GM12878 (cell line): ENCODE results near the gene EED. TPM values are rescaled to one million over a fixed set of nuclear protein-coding genes. Genes with fewer than 3 reads are reported as not detected.

Source experiments
- ATAC-seq: fragments of 200-7000 bp; cut with Tn5 transposase; 3 replicates; pipeline ENCODE4 v1.9.1; 2020; ENCODE audit warnings: mild to moderate bottlenecking, moderate library complexity
- BruUV-seq: library from RNA; stranded (reverse); fragments of 400-500 nt; replicated peaks from 2 replicates; lab custom pipeline; 2021; lab: Mats Ljungman, UMichigan
- CTCF ChIA-PET: fragments of 300-600 bp; sonication (Branson Sonifier 250); formaldehyde crosslinking; extraction: SDS; loops from one replicate; lab custom pipeline; 2021; ENCODE audit warnings: inconsistent platforms; lab: Yijun Ruan, JAX
- POLR2A ChIA-PET: fragments of 350-600 bp; formaldehyde crosslinking; extraction: SDS; loops from one replicate; lab custom pipeline; 2021; ENCODE audit warnings: inconsistent platforms; lab: Charles Lee
- RAD21 ChIA-PET: fragments of 300-600 bp; sonication (Branson Sonifier 250); formaldehyde crosslinking; loops from one replicate; lab custom pipeline; 2023; ENCODE audit warnings: antibody characterized with exemption; ENCODE audit not compliant: unreplicated experiment; lab: Charles Lee
- SMC1A ChIA-PET: fragments of 300-600 bp; sonication (Branson Sonifier 250); formaldehyde crosslinking; loops from one replicate; lab custom pipeline; 2023; ENCODE audit not compliant: unreplicated experiment, uncharacterized antibody; lab: Charles Lee
- DNase-seq: peaks from one replicate; pipeline ENCODE4 v3.0.0-alpha.2; 2011; ENCODE audit warnings: low read depth, low spot score
- FAIRE-seq: peaks from 3 replicates; lab custom pipeline; 2011; peaks lifted over from hg19 to GRCh38; lab: Jason Lieb, UNC
- H2AFZ ChIP-seq: 2 replicates; pipeline ENCODE4 v1.6.0; 2011; ENCODE audit warnings: low read depth, low read length, control low read depth; ENCODE audit not compliant: control insufficient read depth
- H3K27ac ChIP-seq: 2 replicates; pipeline ENCODE4 v1.5.1; 2011; ENCODE audit warnings: control low read depth; ENCODE audit not compliant: control insufficient read depth, insufficient read depth
- H3K27me3 ChIP-seq, 2 experiments: replicated peaks in 1 of 2; 2 replicates each; pipeline versions ENCODE4 v1.6.0 to v1.6.1; 2011; ENCODE audit warnings: low read length in 1 of 2; ENCODE audit not compliant: control insufficient read depth in 2 of 2, insufficient read depth in 2 of 2
- H3K36me3 ChIP-seq, 2 experiments: 2 replicates each; pipeline ENCODE4 v1.5.1; 2011; ENCODE audit warnings: low read length in 1 of 2; ENCODE audit not compliant: control insufficient read depth in 2 of 2, insufficient read depth in 2 of 2
- H3K4me1 ChIP-seq: 2 replicates; pipeline ENCODE4 v1.6.1; 2011; ENCODE audit warnings: mild to moderate bottlenecking, low read length, moderate library complexity, mixed read lengths; ENCODE audit not compliant: control insufficient read depth, insufficient read depth
- H3K4me2 ChIP-seq: 2 replicates; pipeline ENCODE4 v1.6.0; 2011; ENCODE audit warnings: control low read depth; ENCODE audit not compliant: control insufficient read depth, insufficient read depth
- H3K4me3 ChIP-seq: fragments of 200-600 bp; sonication (generic); 2 replicates; pipeline ENCODE4 v1.5.1; 2016
- H3K79me2 ChIP-seq: 2 replicates; pipeline ENCODE4 v1.6.0; 2011; ENCODE audit warnings: low read length; ENCODE audit not compliant: control insufficient read depth, insufficient read depth
- H3K9ac ChIP-seq: 2 replicates; pipeline ENCODE4 v1.8.0; 2011; ENCODE audit warnings: low read length, control low read depth, mixed read lengths; ENCODE audit not compliant: control insufficient read depth, insufficient read depth
- H3K9me3 ChIP-seq: replicated peaks from 3 replicates; pipeline ENCODE4 v1.5.1; 2011; ENCODE audit warnings: mild to moderate bottlenecking, low read length; ENCODE audit not compliant: control insufficient read depth, insufficient read depth
- H4K20me1 ChIP-seq: 2 replicates; pipeline ENCODE4 v1.6.0; 2011; ENCODE audit not compliant: control insufficient read depth, insufficient read depth
- BMI1 ChIP-seq: fragments of 450-650 bp; IDR thresholded peaks from 2 replicates; pipeline ENCODE4 v1.6.1; 2016; ENCODE audit warnings: mild to moderate bottlenecking, moderate library complexity, borderline replicate concordance
- CTCF ChIP-seq, 3 experiments: IDR thresholded peaks in 2 of 3; conservative IDR thresholded peaks in 1 of 3; 2 replicates each; pipeline ENCODE4 v1.5.1; 2011; ENCODE audit warnings: low read depth in 3 of 3, low read length in 3 of 3, mild to moderate bottlenecking in 3 of 3, control low read depth in 2 of 3, moderate library complexity in 2 of 3, inconsistent platforms in 1 of 3, mixed read lengths in 1 of 3; ENCODE audit not compliant: control insufficient read depth in 2 of 3, insufficient read depth in 1 of 3; ENCODE audit errors: extremely low read depth in 1 of 3
- DPF2 ChIP-seq: fragments of 450-650 bp; IDR thresholded peaks from 2 replicates; pipeline ENCODE4 v1.6.1; 2017; ENCODE audit warnings: mild to moderate bottlenecking
- IRF5 ChIP-seq: fragments of 450-650 bp; IDR thresholded peaks from 2 replicates; pipeline ENCODE4 v1.6.1; 2017; ENCODE audit warnings: borderline replicate concordance
- JUNB ChIP-seq: IDR thresholded peaks from 2 replicates; pipeline ENCODE4 v1.6.1; 2016; ENCODE audit warnings: antibody characterized with exemption, mild to moderate bottlenecking
- NFIC ChIP-seq: IDR thresholded peaks from 2 replicates; pipeline ENCODE4 v1.6.1; 2012; ENCODE audit warnings: low read depth, mild to moderate bottlenecking, inconsistent platforms, low read length, moderate library complexity
- NFYB ChIP-seq: IDR thresholded peaks from 2 replicates; pipeline ENCODE4 v1.6.1; 2011; ENCODE audit warnings: low read depth, mild to moderate bottlenecking, low read length, improper control_type of control experiment, moderate library complexity; ENCODE audit not compliant: insufficient read depth
- NR2C2 ChIP-seq: IDR thresholded peaks from 2 replicates; pipeline ENCODE4 v1.6.1; 2011; ENCODE audit warnings: borderline replicate concordance, low read depth; ENCODE audit not compliant: control insufficient read depth, insufficient read length
- SPI1 ChIP-seq: IDR thresholded peaks from 2 replicates; pipeline ENCODE4 v1.6.1; 2011; ENCODE audit warnings: low read depth, mild to moderate bottlenecking, low read length, moderate library complexity, borderline replicate concordance; ENCODE audit not compliant: insufficient read depth
- ZNF384 ChIP-seq: IDR thresholded peaks from 2 replicates; pipeline ENCODE4 v1.6.1; 2012; ENCODE audit warnings: low read depth, mild to moderate bottlenecking, low read length, improper control_type of control experiment, borderline replicate concordance
- in situ Hi-C: fragments of 300-500 bp; cut with MboI; formaldehyde crosslinking; loops from 9 replicates; pipeline ENCODE4 v1.14.3; 2018; ENCODE audit warnings: mixed read lengths
- intact Hi-C: fragments of 100-400 bp; cut with micrococcal nuclease; formaldehyde crosslinking; loops from one replicate; pipeline ENCODE4 v1.14.2; 2022; ENCODE audit not compliant: unreplicated experiment
- polyA plus RNA-seq, 11 experiments: library from polyadenylated mRNA; depleted of rRNA in 4 of 11; unstranded in 6 of 11; stranded (reverse) in 5 of 11; fragments of >200 nt; fragmentation: Nextera tagmentation in 4 of 11; fragmentation: Illumina TruSeq in 1 of 11; extraction: Ambion mirVana in 4 of 11; extraction: Trizol in 1 of 11; gene quantifications; 1 replicate in 1 of 11; 2 replicates in 10 of 11; pipeline versions ENCODE4 v1.2.1 to v1.2.3, GENCODE V29; 2011 to 2016; ENCODE audit warnings: inconsistent platforms in 2 of 11, missing spikeins in 2 of 11, low read depth in 1 of 11
- total RNA-seq, 4 experiments: library from RNA; depleted of rRNA in 3 of 4; stranded (reverse); fragments of >200 nt in 3 of 4; fragmentation: Illumina TruSeq in 1 of 4; extraction: Trizol in 1 of 4; gene quantifications; 2 replicates each; pipeline versions ENCODE4 v1.2.1 to v1.2.3, GENCODE V29; 2013 to 2021

EED gene
- total and polyA plus RNA-seq, 10 of the 15 experiments (the other 5 are each of a cell fraction or from before 2014, with no cell fraction given) = 41.5 to 140 (median 72.2) TPM

GRCh38 chr11:86202013-86202336 is 42.6 kb upstream of the EED start:
- Histone ChIP-seq H3K36me3 (no peaks in the 10 kb centered on the region), H3K4me1 (peaks cover 15% of the 10 kb centered on the region), H3K9me3 (no peaks in the 10 kb centered on the region), H3K4me3 (peak overlapping the region; percentile 66), H4K20me1 (no peaks in the 10 kb centered on the region), H3K79me2 (no peaks in the 10 kb centered on the region), H2AFZ (peak overlapping the region; percentile 87), H3K27me3 (no peaks in the 10 kb centered on the region), H3K27ac (peak overlapping the region; percentile 82), H3K9ac (peak overlapping the region; percentile 68), H3K4me2 (peak overlapping the region; percentile 80)
- in situ Hi-C loops = no loop called here
- ChIA-PET SMC1A (interaction anchor here (0.6 to 3.8 kb wide), 22 partner anchors 9 to 347 kb away, joined by 3 to 22 read pairs (median 4); partner anchors contain the start of genes CCDC83, HIKESHI and PICALM), CTCF (interaction anchor here (0.7 to 3.7 kb wide), 16 partner anchors 9 to 347 kb away, joined by 3 to 29 read pairs (median 4); partner anchors contain the start of gene CCDC83), RAD21 (interaction anchor here (0.7 to 8.2 kb wide), 15 partner anchors 9 to 159 kb away, joined by 3 to 64 read pairs (median 5); partner anchors contain the start of gene PICALM), POLR2A (interaction anchor here (0.7 to 2.2 kb wide), 7 partner anchors 8 to 177 kb away, joined by 3 to 10 read pairs (median 3); no protein-coding TSS in a partner anchor)
- intact Hi-C loops = loop anchor here (2.0 kb wide), 1 partner anchor 91 kb away; no protein-coding TSS in a partner anchor
- no peak for FAIRE-seq
- no TSS peak for BruUV-seq
- DNase-seq = no peak
- peak; percentile 85 for ATAC-seq
- TF ChIP-seq CTCF (IDR thresholded peaks at IDR 0.05 in 2 of 3, conservative IDR thresholded peaks at IDR 0.05 in 1 of 3; ENCODE audit: control insufficient read depth in 2 of 3, extremely low read depth in 1 of 3, insufficient read depth in 1 of 3, low read depth in 3 of 3, low read length in 3 of 3) = no peak
- TF ChIP-seq BMI1 = 0 out of 2 replicates have a peak, but pooled peaks have one; percentile 13
- 0 out of 2 replicates have a peak, but pooled peaks have one; percentile 10 for TF ChIP-seq NFIC
- TF ChIP-seq IRF5 = no peak
- TF ChIP-seq NR2C2 = no peak
- peak; percentile 83 for TF ChIP-seq NFYB
- peak; percentile 39 for TF ChIP-seq JUNB
- no peak for TF ChIP-seq DPF2
- TF ChIP-seq SPI1 = peak; percentile 53; the same call in 1 of the 2 replicates
- no peak for TF ChIP-seq ZNF384
